ENCODE results near the gene MAPK12. TPM values are rescaled to one million over a fixed set of nuclear protein-coding genes. Genes with fewer than 3 reads are reported as not detected.
A peak's percentile ranks its signal among the peaks of the same experiment; 100 is the strongest.

MAPK12 gene
- total and polyA plus RNA-seq, 2 experiments from 2014 or later: 20.7 to 28.7 TPM

DNA sequence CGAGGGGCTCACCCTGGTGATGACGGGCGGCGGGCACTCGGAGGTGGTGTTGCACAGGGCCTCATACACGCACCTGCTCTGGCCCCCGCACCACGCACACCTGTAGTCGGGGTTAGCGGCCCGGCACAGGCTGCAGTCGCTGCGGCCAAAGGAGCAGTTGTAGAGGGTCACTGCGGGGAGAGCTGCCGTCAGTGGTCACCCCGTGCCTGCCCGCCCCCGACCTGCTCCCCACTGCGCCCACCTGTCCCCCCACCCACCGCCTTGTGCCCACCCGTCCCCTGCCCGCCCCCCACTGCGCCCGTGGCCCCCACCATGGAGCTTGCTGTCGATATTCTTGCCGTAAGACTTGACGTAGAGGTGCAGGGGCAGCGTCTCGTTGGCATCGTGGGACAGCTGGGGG is 22.3 kb upstream of the MAPK12 start:
- in situ Hi-C loops (cut with MboI): no loop called here
- Histone ChIP-seq H3K9me2 (ENCODE audit: insufficient read depth) (no peaks in the 10 kb centered on the region), H3K9ac (no peak overlapping the region), H3F3A (ENCODE audit: insufficient read depth) (no peaks in the 10 kb centered on the region), H3K4me2 (ENCODE audit: unreplicated experiment) (no peak overlapping the region), H3K9me3 (ENCODE audit: low read depth) (no peaks in the 10 kb centered on the region), H3K79me2 (ENCODE audit: insufficient read depth) (peaks cover 38% of the 10 kb centered on the region), H4K20me1 (ENCODE audit: insufficient read depth) (no peaks in the 10 kb centered on the region), H3K27ac (no peak overlapping the region), H3K27me3 (replicated peaks; ENCODE audit: insufficient read depth) (no peaks in the 10 kb centered on the region), H2AFZ (no peak overlapping the region), H3K4me1 (ENCODE audit: insufficient read depth) (no peaks in the 10 kb centered on the region), H3K36me3 (ENCODE audit: low read depth) (peaks cover 25% of the 10 kb centered on the region; the same call in 1 of the 2 replicates), H3K4me3 (no peak overlapping the region)
- 92 to 93% methylated on average over 16 to 30 of the region's 30 CpGs for WGBS, 2 experiments (ENCODE audit: low coverage in 1 of 2, low lambda C conversion rate in 2 of 2, missing lambda C conversion rate in 2 of 2)
- TF ChIP-seq EZH2phosphoT487 (IDR thresholded peaks at IDR 0.05; ENCODE audit: insufficient read depth, low read depth) (no peak), EZH2 (IDR thresholded peaks at IDR 0.05; ENCODE audit: insufficient read depth, poor library complexity, severe bottlenecking) (no peak)
- DNase-seq: no peak

DNA sequence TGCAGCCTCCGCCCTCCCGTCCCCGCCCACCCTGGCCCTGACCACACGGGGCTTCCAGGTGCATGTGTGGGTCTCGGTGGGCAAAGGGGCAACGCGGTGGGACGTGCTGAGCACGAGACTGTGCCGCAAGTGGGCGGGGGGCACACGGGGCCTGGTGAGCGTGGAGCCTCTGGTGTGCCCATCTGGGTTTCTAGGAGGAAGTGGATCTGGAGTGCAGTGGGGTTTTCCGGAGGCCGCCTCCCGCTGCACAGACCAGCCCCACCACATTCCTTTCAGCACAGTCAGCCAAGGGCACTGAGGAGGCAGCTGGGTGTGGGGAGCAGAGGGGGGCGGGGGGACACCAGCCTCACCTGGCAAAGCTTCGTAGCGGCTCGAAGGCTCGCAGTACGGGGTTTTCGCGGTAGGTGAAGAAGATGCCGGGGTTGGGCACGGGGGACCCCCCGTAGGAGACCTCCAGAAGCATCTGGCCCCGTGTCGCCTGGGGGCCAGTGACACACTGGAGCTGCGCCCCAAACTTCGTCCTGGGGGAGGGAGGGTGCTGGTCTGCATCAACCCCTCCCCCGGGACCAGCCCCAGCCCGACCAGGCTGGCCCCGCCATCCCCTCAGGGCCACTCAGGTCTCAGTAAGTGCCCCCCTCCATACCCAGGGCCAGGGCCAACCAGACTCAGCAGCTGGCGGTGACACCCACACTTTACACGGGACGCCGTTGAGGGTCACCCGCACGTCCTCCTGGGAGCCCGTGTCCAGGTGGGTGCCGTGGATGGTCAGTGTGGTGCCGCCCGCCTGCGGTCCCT is 21.1 kb upstream of the MAPK12 start:
- no peaks in the 10 kb centered on the region for H3K27me3 ChIP-seq (replicated peaks; ENCODE audit: insufficient read depth)
- H3K79me2 ChIP-seq (ENCODE audit: insufficient read depth): peaks cover 26% of the 10 kb centered on the region
- peak; percentile 74 for DNase-seq
- H3F3A ChIP-seq (ENCODE audit: insufficient read depth): no peaks in the 10 kb centered on the region
- H4K20me1 ChIP-seq (ENCODE audit: insufficient read depth): no peaks in the 10 kb centered on the region
- no peak for TF ChIP-seq EZH2 (IDR thresholded peaks at IDR 0.05; ENCODE audit: insufficient read depth, poor library complexity, severe bottlenecking)
- no peak for TF ChIP-seq EZH2phosphoT487 (IDR thresholded peaks at IDR 0.05; ENCODE audit: insufficient read depth, low read depth)
- no peak overlapping the region for H3K4me3 ChIP-seq
- WGBS, 2 experiments (ENCODE audit: low coverage in 1 of 2, low lambda C conversion rate in 2 of 2, missing lambda C conversion rate in 2 of 2): 83 to 85% methylated on average over 23 to 45 of the region's 45 CpGs
- no peak overlapping the region for H3K27ac ChIP-seq
- H3K4me2 ChIP-seq (ENCODE audit: unreplicated experiment): no peak overlapping the region
- H3K9me3 ChIP-seq (ENCODE audit: low read depth): no peaks in the 10 kb centered on the region
- no peak overlapping the region for H2AFZ ChIP-seq
- in situ Hi-C loops (cut with MboI): no loop called here
- H3K36me3 ChIP-seq (ENCODE audit: low read depth): peaks cover 20% of the 10 kb centered on the region; the same call in 1 of the 2 replicates
- H3K4me1 ChIP-seq (ENCODE audit: insufficient read depth): no peaks in the 10 kb centered on the region
- no peaks in the 10 kb centered on the region for H3K9me2 ChIP-seq (ENCODE audit: insufficient read depth)
- H3K9ac ChIP-seq: no peak overlapping the region

GRCh38 chr22:50281957-50282356 is 20.5 kb upstream of the MAPK12 start:
- Histone ChIP-seq H3F3A (ENCODE audit: insufficient read depth) (0 out of 2 replicates have a peak, but pooled peaks cover 4% of the 10 kb centered on the region), H3K9me3 (ENCODE audit: low read depth) (no peaks in the 10 kb centered on the region), H3K27ac (no peak overlapping the region), H3K4me1 (ENCODE audit: insufficient read depth) (no peaks in the 10 kb centered on the region), H3K79me2 (ENCODE audit: insufficient read depth) (peaks cover 20% of the 10 kb centered on the region), H3K36me3 (ENCODE audit: low read depth) (peaks cover 25% of the 10 kb centered on the region; the same call in 1 of the 2 replicates), H3K9ac (no peak overlapping the region), H4K20me1 (ENCODE audit: insufficient read depth) (no peaks in the 10 kb centered on the region), H3K4me3 (no peak overlapping the region), H2AFZ (no peak overlapping the region), H3K27me3 (replicated peaks; ENCODE audit: insufficient read depth) (no peaks in the 10 kb centered on the region), H3K4me2 (ENCODE audit: unreplicated experiment) (no peak overlapping the region), H3K9me2 (ENCODE audit: insufficient read depth) (no peaks in the 10 kb centered on the region)
- in situ Hi-C loops (cut with MboI): no loop called here
- WGBS, 2 experiments (ENCODE audit: low coverage in 1 of 2, low lambda C conversion rate in 2 of 2, missing lambda C conversion rate in 2 of 2): 90 to 92% methylated on average over 21 to 25 of the region's 25 CpGs
- DNase-seq: no peak
- no peak for TF ChIP-seq EZH2phosphoT487 (IDR thresholded peaks at IDR 0.05; ENCODE audit: insufficient read depth, low read depth)
- TF ChIP-seq EZH2 (IDR thresholded peaks at IDR 0.05; ENCODE audit: insufficient read depth, poor library complexity, severe bottlenecking): no peak

GRCh38 chr22:50281384-50281760 is 19.9 kb upstream of the MAPK12 start:
- peaks cover 14% of the 10 kb centered on the region for H3K79me2 ChIP-seq (ENCODE audit: insufficient read depth)
- no peak overlapping the region for H3K4me3 ChIP-seq
- no peaks in the 10 kb centered on the region for H4K20me1 ChIP-seq (ENCODE audit: insufficient read depth)
- H3K4me2 ChIP-seq (ENCODE audit: unreplicated experiment): no peak overlapping the region
- no peak overlapping the region for H3K9ac ChIP-seq
- no peak for DNase-seq
- H3K4me1 ChIP-seq (ENCODE audit: insufficient read depth): no peaks in the 10 kb centered on the region
- H3K9me2 ChIP-seq (ENCODE audit: insufficient read depth): no peaks in the 10 kb centered on the region
- peaks cover 26% of the 10 kb centered on the region; the same call in 1 of the 2 replicates for H3K36me3 ChIP-seq (ENCODE audit: low read depth)
- no peaks in the 10 kb centered on the region for H3K9me3 ChIP-seq (ENCODE audit: low read depth)
- in situ Hi-C loops (cut with MboI): no loop called here
- H3K27me3 ChIP-seq (replicated peaks; ENCODE audit: insufficient read depth): no peaks in the 10 kb centered on the region
- H3F3A ChIP-seq (ENCODE audit: insufficient read depth): peaks cover 10% of the 10 kb centered on the region; the same call in 1 of the 2 replicates
- no peak for TF ChIP-seq EZH2phosphoT487 (IDR thresholded peaks at IDR 0.05; ENCODE audit: insufficient read depth, low read depth)
- no peak for TF ChIP-seq EZH2 (IDR thresholded peaks at IDR 0.05; ENCODE audit: insufficient read depth, poor library complexity, severe bottlenecking)
- no peak overlapping the region for H3K27ac ChIP-seq
- 97% methylated on average over 25 to 36 of the region's 36 CpGs for WGBS, 2 experiments (ENCODE audit: low coverage in 1 of 2, low lambda C conversion rate in 2 of 2, missing lambda C conversion rate in 2 of 2)
- H2AFZ ChIP-seq: no peak overlapping the region

Measured in GM23248 (cell line).